HG03108 (cell line): ENCODE measurements around the gene CCL13.

Experiments used
- ATAC-seq: cut with Tn5 transposase; IDR thresholded peaks from one replicate; pipeline ENCODE4 v1.9.1; 2021; ENCODE audit warnings: moderate library complexity; ENCODE audit not compliant: unreplicated experiment

Gene CCL13

DNA sequence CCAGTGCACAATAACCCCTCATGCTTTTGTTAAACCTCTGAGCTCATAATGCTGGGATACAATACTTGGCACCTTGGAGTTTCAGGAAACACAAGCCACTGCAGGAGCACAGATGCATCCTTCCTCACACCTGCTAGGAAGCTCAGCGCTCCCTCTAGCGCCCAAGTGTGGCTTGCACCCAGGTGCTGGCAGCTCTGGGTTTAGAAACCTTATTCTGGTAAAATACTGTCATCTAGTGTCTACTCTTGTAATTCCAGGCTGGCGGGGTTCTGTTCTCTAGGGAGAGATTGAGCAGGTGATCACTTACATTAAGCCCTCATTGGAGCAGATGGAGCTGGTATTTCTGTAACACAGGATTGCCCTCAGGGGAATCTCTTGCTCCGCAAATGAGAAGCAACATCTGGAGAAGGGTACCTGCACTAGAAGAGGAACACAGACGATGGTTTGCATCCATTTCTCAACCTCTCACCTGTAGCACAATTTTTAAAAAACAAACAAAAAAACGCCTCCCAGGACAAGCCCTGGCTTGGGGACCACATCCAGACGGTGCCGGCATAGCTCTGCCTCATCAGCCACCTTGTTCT, 5.3 kb downstream of the CCL13 start:
- ATAC-seq, result peak; percentile 79

DNA sequence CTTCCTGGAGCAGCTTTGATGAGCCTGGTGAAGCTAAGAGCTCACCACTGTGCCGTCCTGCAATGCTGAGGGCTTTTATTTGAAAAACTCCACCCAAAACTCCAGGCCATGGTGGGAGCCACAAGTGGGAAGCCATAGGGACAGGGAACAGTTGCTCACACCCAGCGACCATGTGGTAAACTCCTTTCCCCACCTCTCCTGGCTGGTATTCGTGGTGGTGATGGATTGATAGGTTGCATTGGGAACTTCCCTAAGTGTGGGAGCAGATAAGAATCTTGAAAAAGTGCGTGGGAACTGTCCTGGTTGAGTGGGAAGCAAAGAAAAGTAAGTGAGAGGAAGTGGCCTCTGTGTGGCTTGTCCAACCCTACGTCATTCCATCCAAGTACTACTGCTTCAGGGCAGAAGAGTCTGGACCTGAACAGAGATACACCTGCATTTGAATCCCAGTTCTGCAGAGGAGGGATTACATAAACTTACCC, 6.9 kb downstream of the CCL13 start, which contains the start of gene CCL1:
TSS of gene CCL1 (minus strand) at position 51 of the 479 bp plus-strand sequence. CDS start 72 bp downstream, outside the sequence.
- no peak for ATAC-seq

DNA sequence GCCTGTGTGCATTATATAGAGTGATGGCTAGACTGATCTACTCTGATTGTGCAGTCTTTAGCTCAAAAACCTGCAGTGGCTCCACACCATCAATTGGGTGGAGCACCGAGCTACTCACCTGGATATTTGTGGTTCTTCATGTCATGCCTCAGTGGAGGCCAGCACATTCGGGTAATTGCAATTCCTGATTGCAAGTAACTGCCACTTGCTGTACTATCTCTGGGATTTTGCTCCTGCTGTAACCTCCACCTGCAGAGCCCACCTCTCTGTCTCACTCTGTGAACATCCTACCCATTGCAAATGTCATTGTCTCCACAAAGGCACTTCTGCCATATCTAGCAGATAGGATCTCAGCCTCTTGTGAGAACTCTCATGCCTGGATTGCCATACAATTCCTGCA, 8.5 kb downstream of the CCL13 start:
- ATAC-seq, result no peak

DNA sequence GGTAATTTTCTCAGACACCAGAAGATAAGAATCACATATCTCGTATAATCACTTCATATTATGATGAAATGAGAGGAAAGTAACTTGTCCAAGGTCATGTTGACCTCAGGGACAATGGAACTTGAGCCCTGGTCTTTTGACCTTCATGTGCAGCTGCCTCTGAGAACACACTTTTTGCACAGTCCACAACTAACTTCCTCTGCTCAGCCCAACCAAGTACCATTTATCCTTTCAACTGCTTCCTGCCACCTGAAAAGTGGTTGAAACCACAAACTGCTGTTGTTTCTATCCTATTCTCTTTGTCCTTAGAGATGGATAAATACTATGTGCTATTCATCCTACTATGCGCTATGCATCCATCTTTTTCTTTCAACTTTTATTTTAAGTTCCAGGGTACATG, 9.1 kb downstream of the CCL13 start:
- ATAC-seq, result no peak

DNA sequence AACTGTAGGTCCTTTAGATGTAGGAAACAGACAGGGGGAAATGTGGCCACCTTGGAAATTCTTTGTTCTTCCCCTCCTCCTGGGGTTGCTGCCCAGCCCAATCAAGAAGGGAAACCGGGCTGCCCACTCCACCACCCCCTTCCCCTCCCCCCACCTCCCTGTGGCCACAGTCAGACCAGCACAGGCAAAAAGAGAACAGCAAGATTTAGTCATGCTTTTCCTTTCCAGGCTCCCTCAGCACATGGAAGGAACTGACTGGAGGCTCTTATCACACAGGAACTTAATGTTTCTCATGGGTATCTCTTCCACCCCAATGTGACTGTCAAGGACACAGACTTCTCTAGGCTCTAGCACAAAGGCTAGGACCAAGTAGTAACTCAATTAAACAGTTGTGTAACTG, 9.7 kb downstream of the CCL13 start:
- no peak for ATAC-seq

DNA sequence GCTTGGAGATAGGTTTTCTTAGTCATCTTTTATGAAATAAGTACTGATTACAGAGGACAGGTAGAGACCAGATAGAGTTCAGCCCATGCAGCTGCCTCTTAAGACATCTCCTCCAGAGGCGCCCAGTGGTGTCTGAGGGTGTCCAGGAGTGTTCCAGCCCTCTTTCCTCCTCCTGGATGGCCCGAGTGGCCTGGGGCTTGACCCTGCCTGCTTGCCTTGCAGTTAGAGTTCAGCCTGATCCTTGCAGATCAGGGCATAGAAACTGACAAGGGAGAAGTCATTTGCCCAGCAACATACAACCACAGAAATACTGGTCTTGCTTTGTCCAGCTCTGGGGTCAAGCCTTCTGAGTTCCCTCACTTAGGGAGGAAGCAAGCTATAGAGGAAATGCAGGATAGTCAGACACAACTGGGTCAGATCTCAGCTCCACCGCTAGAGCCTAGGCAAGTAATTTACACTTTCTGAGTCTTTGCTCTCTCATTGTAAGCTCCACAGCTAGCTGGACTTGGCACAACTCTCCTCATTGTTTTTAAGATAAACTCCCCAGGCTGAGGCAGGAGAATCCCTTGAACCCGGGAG, 10.3 kb downstream of the CCL13 start:
- no peak for ATAC-seq

DNA sequence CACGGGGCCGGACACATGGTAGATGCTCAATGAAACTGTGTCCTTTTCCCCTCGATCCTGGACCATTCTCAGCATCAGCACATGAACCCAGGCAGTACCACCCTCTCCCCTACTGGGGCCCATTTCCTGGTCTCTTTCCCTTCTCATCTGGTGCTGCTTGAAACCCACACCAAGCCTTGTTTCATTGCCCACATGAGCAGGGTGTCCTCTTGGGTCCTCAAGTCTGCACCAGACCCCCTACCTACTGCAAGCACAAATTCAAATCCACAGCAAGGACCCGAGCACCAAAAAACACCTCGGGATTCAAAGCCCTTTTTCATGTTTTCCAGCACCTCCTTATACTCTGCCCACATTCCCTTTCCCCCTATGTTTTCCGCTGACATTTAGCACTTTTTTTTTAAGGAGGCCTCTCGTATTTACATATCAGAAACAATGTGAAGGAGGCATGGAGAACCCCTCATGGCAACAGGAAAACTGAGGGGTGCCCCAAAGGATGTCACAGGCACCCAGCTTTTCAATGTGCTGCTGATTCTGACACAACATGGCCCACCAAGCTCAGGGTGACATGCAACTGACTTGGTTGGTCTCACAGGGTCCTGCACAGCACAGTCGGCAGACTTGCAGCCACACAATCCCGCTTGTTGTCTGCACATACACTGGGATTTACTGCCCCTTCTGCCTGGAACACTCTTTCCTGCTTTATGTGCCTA, 11.4 kb downstream of the CCL13 start:
- ATAC-seq, result no peak

DNA sequence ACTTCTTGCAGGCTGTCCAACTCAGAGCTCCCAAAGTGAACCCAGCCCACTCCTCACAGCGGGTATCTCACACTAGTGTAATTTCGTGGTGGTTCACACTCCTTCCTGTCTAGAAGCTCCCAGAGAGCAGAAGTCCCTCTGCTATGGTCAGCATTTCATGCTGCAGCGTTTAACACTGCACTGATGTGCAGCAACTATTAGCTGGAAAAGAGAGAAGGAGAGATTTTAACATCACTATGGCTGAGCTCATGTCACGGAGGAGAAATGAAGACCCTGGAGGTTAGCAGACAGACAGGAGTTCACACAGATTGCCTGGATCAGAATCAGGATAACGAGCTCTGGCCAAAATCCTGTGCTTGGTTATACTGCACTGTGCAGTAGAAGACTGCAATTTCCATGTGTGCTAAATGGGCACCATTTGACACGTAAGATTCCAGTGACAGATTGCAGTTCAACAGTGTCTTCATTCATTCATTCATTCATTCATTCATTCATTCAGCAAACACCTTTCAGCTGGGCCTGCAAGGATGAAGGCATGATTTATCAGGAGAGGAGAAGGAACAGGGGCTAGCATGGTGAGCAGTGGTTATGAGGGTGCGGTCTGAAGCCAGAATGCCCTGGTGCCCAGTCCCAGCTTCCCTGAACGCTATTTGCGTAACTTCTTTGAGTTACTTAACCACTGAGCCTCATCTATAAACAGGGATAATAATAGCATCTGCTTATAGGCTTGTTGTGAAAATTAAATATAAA, 12.1 kb downstream of the CCL13 start:
- ATAC-seq, result no peak

DNA sequence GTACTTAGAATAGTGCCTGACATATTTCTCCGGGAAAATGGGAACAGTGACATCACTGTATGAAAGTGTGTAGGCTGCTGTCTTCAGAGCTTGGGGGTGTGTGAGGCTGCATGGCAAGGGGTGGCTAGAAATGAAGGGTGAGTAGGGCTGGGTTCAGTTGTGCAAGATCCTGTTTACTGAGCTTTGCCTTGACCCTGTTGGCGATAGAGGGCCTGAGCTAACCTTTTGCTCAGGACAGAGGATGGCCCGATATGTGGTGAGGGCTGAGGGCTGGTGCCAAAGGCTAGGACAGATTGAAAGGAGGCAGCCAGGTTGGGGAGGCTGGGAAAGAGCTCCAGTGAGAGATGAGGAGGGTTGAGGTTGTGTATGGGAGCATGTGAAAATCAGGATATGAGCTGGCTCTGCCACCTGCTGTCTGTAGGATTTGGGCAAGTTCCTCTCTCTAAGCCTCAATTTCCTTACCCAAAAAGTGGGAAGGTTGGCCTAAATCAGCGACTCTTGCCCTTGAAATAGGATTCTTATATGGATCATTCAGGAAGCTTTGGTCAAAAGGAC, 12.7 kb downstream of the CCL13 start:
- no peak for ATAC-seq

DNA sequence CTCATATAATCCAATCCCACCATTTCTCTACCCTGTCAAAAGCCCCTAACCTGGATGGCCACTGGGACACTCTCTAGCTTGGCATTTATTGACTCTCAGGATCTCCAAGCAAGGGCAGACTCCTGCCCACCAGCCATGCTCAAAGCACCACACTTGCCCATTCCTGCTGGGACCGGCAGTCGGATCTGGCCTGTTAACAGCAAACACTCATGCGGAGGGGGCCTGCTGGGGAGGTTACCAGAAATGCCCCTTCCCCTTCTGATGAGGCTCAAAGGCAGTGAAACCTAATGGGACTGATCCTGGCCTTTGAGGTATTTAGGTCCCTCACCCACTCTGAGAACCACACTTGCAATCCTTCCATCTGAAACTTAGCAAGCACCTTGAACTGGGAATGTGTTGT, 13.3 kb downstream of the CCL13 start:
- no peak for ATAC-seq

DNA sequence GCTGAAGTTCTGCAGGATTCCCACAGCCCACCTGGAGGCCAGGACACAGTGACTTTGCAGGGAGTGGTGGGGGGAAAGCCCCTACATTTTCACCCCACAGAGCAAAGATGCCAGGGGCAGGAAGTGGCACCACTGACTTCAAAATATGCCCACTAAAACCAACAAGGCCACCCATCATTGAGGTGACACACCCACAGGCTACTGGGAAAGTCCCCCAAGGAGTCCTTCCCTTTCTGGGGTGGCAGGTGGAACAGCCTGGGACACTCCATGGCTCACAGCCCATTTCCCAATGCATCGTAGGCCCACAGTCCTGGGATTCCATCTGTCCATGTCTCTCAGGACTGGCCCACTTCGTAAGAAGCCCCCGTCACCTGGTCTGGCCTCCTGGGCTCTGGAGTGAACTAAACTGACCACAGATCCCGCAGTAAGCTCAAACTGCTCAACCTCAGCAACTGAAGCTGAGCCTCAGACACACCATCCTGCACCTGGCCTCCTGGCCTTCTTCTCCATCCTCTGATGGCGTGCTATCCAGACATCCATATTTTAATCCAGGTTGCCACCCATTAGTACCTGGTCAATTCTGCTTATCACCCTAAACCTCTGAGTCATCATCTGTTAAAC, 14.2 kb downstream of the CCL13 start:
- no peak for ATAC-seq

DNA sequence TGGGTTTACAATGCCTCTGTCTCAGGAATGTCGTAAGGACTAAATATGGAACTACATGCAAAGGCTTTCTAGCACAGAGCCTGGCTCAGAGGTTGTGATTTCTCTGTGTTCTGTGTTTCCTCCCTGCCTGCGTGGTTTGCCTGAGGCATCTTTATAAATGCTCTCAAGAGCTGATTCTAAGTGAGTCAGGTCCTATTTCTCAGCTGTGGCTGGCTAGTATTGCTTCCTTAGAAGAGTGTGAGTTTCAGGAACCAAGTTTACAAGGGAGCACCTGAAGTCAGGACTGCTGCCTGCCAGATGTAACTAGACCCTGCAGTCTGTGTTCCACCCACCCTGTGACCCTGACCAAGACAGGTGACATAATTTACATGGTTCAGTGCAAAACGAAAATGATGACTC, 14.7 kb downstream of the CCL13 start:
- no peak for ATAC-seq

DNA sequence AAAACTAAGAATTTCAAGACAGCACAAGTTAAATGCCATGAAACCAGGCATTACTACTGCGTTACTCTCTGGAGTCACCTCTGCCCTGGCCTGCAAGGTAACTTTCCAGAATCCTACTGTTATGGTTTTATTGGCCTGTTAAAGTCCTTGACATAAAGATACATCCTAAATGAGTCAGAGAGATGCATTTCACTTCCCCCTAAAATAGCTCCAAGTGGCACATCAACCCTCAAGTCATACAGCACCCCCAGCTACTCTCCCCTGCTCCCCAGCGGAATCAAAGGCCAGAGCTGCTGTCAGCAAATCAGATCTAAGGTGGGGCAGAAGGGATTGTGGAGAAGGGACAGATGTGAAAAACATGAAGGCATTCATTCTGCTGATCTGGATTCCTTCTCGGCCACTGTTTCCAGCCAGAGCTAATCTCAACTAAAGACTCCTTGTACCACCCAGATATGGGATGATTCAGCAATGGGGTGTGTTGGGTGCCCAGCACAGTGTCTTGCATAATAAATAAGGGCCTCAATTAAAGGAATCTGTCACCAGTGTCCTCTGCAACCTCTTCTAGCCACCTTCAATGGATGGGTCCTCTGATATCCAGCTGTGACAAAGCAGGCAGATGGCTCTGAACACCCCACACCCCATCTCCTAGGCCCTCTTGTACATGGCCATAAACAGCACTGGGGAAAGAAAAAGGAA, 15.3 kb downstream of the CCL13 start:
- no peak for ATAC-seq

DNA sequence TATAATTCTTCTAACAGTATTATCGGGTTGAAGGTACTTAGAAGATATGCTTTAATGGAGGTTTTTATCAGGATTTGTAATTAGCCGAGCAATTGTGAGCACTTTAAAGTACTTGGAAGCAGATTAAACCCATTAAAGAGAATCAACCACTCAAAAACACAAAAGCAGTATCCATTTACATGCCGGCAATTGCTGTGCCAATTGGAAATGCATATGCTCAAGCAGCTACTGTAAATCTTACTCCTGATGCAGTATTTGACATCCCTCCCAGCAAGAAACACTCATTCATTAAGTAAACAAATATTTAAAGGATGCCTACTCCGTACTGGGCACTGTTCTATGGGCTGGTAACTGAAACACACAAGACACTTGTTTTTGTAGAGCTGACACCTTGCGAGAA, 18.2 kb downstream of the CCL13 start:
- no peak for ATAC-seq

DNA sequence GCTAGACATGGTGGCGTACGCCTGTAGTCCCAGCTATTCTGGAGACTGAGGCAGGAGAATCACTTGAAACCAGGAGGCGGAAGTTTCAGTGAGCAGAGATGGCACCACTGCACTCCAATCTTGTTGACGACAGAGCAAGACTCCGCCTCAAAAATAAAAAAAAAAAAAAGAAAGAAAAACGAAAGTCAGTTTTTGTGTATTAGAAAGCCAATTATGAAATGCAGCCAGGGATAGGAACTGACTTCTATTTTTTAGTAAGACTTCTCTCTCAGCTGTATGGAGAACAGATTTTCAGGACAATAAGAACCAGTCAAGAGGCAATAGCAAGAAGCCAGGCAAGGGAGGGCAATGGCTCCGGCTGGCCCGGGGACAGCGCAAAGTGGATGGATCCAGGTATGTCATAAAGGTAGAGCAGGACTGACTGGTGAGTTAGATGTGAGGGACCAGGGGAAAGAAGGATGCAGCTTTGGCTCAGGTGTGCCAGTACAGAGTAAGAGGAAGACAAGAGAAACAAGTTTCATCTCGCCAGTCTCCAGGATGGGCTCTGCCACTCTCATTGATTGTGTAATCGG, 19.2 kb downstream of the CCL13 start:
- ATAC-seq, result no peak

DNA sequence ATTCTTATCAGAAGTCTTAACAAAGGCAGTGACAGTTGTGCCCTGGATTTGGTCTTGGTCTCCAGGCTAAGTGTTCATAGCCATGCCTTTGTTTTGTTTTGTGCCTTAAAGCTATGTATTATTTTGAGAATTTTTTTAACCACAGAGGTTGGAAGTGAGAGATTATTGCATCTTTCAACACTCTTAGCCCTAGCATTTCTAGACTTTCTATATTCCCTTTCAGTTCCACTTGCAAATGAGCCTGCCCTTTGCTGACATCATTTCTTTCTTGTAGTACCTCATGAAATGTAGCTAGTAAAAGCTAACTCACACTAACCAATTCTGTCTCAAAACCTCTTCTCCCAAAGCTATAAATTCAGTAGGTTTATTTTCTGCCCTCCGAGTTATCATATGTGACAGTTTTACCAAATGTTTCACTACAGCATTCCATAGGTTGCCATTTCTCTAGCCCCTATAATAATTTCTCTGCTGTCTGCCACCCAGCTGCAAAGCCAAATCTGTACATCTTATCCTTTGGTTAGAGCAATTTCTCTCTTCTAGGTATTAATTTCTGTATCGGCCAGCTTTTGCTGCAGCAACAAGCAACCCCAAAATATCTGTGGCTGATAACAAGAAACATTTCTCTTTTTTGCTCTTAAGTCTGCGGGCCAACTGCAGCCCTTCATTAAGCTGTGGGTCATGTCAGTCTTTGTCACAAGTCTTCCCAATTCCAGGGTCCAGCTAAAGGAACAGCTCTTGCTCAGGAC, 21.0 kb downstream of the CCL13 start:
- peak; percentile 47 for ATAC-seq

DNA sequence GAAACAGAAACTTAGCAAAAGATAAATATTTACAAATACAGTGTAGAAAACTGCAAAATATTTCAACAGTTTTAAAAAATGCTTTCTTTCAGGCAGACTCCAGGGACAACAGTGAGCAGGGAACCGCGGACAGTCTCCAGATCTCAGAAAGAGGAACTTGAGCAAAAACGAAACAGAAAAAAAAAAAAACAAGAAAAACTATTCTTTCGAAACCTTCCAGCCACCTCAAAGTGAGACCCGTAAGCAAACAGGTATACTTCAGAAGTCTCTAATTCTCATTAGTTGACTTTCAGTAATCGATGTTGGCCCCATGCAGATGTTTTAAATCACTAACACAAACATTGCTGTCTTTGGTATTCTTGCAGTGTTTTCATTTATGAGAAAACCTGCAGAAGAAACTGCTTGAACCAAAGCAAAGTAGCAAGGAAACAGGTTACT, 22.4 kb downstream of the CCL13 start:
- peak; percentile 54 for ATAC-seq

DNA sequence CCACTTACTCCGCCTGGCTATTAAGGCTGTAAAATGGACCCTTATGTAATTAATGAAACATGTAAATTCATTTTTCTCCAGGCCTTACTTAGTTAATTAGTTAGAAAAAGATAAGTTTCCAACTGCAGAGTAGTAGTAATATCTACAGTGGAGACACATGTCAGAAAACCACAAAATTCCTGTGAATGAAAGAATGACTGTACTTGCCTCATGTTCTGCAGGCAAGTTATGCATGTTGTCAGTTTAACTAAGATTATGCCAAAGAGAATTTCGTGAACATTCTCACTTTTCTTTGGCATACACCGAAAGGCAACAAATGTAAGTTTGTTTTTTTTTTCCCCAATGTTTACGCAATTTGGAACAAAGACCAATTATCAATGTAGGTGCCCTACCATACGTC, 23.6 kb downstream of the CCL13 start:
- no peak for ATAC-seq

DNA sequence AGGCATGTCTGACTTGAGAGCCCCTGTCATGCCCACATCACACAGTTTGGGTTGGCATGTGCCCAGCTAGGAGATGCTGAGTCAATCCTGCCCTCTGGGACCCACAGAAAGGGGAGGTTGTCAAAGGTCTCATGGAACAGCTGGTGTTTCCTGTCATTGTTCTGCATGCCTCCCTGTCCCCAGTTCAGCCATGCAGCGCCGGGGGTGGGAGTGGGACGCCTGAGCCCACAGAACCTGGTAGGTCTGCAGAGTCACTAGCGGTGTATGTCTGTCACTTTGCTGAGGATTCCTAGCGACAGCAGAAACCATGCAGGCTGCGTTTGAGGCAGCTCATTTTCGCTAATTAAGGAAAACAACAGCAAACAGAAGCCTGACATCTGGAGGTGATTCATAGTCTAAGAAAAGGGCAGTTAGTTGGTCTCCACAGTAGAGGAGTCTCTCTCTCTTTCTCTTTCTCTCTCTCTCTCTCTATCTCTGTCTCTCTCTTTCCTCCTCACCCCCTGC, 26.4 kb downstream of the CCL13 start:
- no peak for ATAC-seq
